ENCODE results near the gene DENND1B.

The DENND1B gene

DNA sequence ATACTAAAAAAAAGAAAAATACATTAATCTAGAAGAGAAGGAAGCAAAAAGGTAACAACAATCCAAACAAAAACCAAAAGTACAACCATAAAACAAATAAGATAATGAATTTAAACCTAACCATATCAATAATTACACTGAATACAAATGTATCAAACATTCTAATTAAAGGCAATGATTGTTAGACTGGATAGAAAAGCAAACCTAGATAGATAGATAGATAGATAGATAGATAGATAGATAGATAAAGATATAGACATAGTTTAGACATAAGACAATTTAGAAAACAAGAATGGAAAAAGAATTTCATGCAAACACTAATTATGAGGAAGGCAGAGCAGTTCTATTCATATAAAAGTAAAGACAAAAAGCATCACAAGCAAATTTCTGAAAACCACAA lies 24.9 kb downstream of the DENND1B start:
- Histone ChIP-seq H3K4me2 (ENCODE audit: low read depth, low read length) (no peak overlapping the region), H3K9ac (ENCODE audit: low read length) (no peak overlapping the region), H3K79me2 (ENCODE audit: low read length) (peaks cover 96% of the 10 kb centered on the region)

GRCh38 chr1:197745911-197746310 lies 29.4 kb downstream of the DENND1B start:
- Histone ChIP-seq H3K9ac (ENCODE audit: low read length) (no peak overlapping the region), H4K20me1 (ENCODE audit: insufficient read depth, low read length) (peaks cover 17% of the 10 kb centered on the region), H3K4me2 (ENCODE audit: low read depth, low read length) (no peak overlapping the region), H3K9me3 (replicated peaks; ENCODE audit: insufficient read depth, low read length) (no peaks in the 10 kb centered on the region), H3K79me2 (ENCODE audit: low read length) (peaks cover 98% of the 10 kb centered on the region), H3K4me3 (ENCODE audit: low read length) (no peak overlapping the region), H3K27ac (ENCODE audit: low read length) (no peak overlapping the region), H2AFZ (ENCODE audit: low read length) (no peak overlapping the region), H3K36me3 (replicated peaks; ENCODE audit: insufficient read depth, low read length) (no peaks in the 10 kb centered on the region), H3K9me2 (replicated peaks; ENCODE audit: insufficient read depth, low read length) (no peaks in the 10 kb centered on the region), H3K4me1 (ENCODE audit: low read length) (peaks cover 4% of the 10 kb centered on the region; the same call in 1 of the 2 replicates), H3K27me3 (replicated peaks; ENCODE audit: insufficient read depth, low read length) (no peaks in the 10 kb centered on the region), H3F3A (ENCODE audit: insufficient read depth, low read length) (no peaks in the 10 kb centered on the region)
- TF ChIP-seq, protein P1, sequence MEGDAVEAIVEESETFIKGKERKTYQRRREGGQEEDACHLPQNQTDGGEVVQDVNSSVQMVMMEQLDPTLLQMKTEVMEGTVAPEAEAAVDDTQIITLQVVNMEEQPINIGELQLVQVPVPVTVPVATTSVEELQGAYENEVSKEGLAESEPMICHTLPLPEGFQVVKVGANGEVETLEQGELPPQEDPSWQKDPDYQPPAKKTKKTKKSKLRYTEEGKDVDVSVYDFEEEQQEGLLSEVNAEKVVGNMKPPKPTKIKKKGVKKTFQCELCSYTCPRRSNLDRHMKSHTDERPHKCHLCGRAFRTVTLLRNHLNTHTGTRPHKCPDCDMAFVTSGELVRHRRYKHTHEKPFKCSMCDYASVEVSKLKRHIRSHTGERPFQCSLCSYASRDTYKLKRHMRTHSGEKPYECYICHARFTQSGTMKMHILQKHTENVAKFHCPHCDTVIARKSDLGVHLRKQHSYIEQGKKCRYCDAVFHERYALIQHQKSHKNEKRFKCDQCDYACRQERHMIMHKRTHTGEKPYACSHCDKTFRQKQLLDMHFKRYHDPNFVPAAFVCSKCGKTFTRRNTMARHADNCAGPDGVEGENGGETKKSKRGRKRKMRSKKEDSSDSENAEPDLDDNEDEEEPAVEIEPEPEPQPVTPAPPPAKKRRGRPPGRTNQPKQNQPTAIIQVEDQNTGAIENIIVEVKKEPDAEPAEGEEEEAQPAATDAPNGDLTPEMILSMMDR (IDR thresholded peaks at IDR 0.05; ENCODE audit: low read length): no peak
- TF ChIP-seq EZH2phosphoT487 (IDR thresholded peaks at IDR 0.05; ENCODE audit: low read length) (no peak), EZH2 (optimal IDR thresholded peaks at IDR 0.05; ENCODE audit: low read depth, low read length) (no peak)
- DNase-seq: no peak

More for the DNA sequence above, 24.9 kb downstream of the DENND1B start:
- Histone ChIP-seq H4K20me1 (ENCODE audit: insufficient read depth, low read length) (peaks cover 14% of the 10 kb centered on the region), H3K4me3 (ENCODE audit: low read length) (no peak overlapping the region), H3K36me3 (replicated peaks; ENCODE audit: insufficient read depth, low read length) (no peaks in the 10 kb centered on the region; the same call in none of the 2 replicates), H3K4me1 (ENCODE audit: low read length) (peaks cover 5% of the 10 kb centered on the region; the same call in 1 of the 2 replicates), H3K27me3 (replicated peaks; ENCODE audit: insufficient read depth, low read length) (no peaks in the 10 kb centered on the region), H3K27ac (ENCODE audit: low read length) (no peak overlapping the region), H3K9me2 (replicated peaks; ENCODE audit: insufficient read depth, low read length) (no peaks in the 10 kb centered on the region), H3K9me3 (replicated peaks; ENCODE audit: insufficient read depth, low read length) (no peaks in the 10 kb centered on the region), H3F3A (ENCODE audit: insufficient read depth, low read length) (no peaks in the 10 kb centered on the region), H2AFZ (ENCODE audit: low read length) (no peak overlapping the region)
- TF ChIP-seq EZH2phosphoT487 (IDR thresholded peaks at IDR 0.05; ENCODE audit: low read length): no peak
- TF ChIP-seq, protein P1 (IDR thresholded peaks at IDR 0.05; ENCODE audit: low read length): no peak
- no peak for TF ChIP-seq EZH2 (optimal IDR thresholded peaks at IDR 0.05; ENCODE audit: low read depth, low read length)
- DNase-seq: no peak

DNA sequence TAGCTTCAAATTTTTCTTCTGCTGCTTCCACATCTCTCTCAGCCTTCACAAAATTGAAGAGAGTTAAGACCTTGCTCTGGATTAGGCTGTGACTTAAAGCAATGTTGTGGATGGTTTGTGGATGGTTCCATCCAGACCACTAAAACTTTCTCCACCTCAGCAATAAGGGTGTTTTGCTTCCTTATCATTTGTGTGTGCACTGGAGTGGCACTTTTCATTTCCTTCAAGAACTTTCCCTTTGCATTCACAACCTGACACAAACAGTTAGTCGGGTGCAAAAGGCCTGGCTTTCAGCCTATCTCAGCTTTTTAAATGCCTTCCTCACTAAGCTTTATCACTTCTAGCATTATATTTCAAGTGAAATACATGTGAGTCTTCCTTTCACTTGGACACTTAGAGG lies 30.3 kb downstream of the DENND1B start:
- Histone ChIP-seq H3K4me2 (ENCODE audit: low read depth, low read length) (no peak overlapping the region), H4K20me1 (ENCODE audit: insufficient read depth, low read length) (peaks cover 11% of the 10 kb centered on the region)

More for the DNA sequence above, 30.3 kb downstream of the DENND1B start:
- Histone ChIP-seq H3K36me3 (replicated peaks; ENCODE audit: insufficient read depth, low read length) (no peaks in the 10 kb centered on the region), H3K79me2 (ENCODE audit: low read length) (peaks cover 98% of the 10 kb centered on the region), H3K27ac (ENCODE audit: low read length) (no peak overlapping the region), H3K4me3 (ENCODE audit: low read length) (no peak overlapping the region), H3F3A (ENCODE audit: insufficient read depth, low read length) (no peaks in the 10 kb centered on the region), H3K4me1 (ENCODE audit: low read length) (no peaks in the 10 kb centered on the region), H3K27me3 (replicated peaks; ENCODE audit: insufficient read depth, low read length) (no peaks in the 10 kb centered on the region), H3K9me3 (replicated peaks; ENCODE audit: insufficient read depth, low read length) (no peaks in the 10 kb centered on the region), H3K9ac (ENCODE audit: low read length) (no peak overlapping the region), H3K9me2 (replicated peaks; ENCODE audit: insufficient read depth, low read length) (no peaks in the 10 kb centered on the region), H2AFZ (ENCODE audit: low read length) (no peak overlapping the region)
- DNase-seq: no peak
- TF ChIP-seq, protein P1 (IDR thresholded peaks at IDR 0.05; ENCODE audit: low read length): no peak
- no peak for TF ChIP-seq EZH2phosphoT487 (IDR thresholded peaks at IDR 0.05; ENCODE audit: low read length)
- no peak for TF ChIP-seq EZH2 (optimal IDR thresholded peaks at IDR 0.05; ENCODE audit: low read depth, low read length)

Measured in MM.1S (cell line).